DOHH2 (cell line): ENCODE data around the gene XRCC1.

Experiments used
- EZH2phosphoT487 ChIP-seq: fragments of 200-600 bp; sonication (generic); IDR thresholded peaks from 2 replicates; pipeline ENCODE4 v1.6.1; 2017; ENCODE audit warnings: borderline replicate concordance, mild to moderate bottlenecking, antibody characterized with exemption, low read length, moderate library complexity, mixed read lengths
- TF ChIP-seq, protein P1 (sequence below): fragments of 200-600 bp; sonication (generic); IDR thresholded peaks from one replicate; pipeline ENCODE4 v1.5.1; 2014; ENCODE audit warnings: antibody characterized with exemption, mild to moderate bottlenecking, low read depth, low read length; ENCODE audit not compliant: poor library complexity, severe bottlenecking

DNA sequence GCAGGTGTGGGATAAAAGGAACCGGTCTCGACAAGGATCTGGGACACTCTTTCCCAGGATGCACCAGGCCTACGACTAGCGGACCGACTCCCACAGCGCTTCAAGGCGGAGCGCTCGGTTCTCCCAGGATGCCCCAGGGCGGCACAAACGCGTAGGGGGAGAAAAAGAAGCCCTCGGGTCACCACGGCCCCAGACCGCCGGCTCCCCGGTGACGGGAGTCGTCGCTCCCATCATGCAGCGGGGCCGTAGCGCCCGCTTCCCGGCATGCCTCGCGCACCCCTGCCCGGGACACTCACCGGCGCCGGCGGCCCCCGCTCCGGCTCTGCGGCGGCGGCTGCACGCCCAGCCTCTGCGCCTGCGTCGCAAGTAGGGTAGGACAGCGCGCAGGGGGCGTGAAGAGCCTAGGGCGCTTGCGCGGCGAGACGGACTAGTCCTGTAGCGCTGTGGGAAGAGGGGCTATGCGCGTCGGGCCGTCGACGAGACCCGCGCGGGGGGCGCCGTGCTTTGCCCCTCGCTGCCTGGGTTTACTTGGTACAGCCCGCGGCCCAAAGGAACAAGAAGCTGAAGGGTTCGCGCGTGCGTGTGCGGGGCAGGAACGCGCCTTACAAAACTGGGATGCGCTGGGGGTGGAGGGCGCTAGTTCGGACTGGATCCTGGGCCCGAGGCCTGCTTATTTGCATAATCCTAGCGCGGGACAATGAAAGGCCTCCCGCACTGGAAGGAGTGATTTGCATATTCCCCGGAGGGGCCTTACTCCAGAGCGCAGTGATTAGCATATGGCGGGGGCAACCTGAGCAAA lies 44.1 kb upstream of the XRCC1 start, which contains the start of gene ZNF428:
- TF ChIP-seq, protein P1, sequence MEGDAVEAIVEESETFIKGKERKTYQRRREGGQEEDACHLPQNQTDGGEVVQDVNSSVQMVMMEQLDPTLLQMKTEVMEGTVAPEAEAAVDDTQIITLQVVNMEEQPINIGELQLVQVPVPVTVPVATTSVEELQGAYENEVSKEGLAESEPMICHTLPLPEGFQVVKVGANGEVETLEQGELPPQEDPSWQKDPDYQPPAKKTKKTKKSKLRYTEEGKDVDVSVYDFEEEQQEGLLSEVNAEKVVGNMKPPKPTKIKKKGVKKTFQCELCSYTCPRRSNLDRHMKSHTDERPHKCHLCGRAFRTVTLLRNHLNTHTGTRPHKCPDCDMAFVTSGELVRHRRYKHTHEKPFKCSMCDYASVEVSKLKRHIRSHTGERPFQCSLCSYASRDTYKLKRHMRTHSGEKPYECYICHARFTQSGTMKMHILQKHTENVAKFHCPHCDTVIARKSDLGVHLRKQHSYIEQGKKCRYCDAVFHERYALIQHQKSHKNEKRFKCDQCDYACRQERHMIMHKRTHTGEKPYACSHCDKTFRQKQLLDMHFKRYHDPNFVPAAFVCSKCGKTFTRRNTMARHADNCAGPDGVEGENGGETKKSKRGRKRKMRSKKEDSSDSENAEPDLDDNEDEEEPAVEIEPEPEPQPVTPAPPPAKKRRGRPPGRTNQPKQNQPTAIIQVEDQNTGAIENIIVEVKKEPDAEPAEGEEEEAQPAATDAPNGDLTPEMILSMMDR: peak; percentile 8
- TF ChIP-seq EZH2phosphoT487: no peak
